PC-3 (cell line): ENCODE measurements around the gene VPS35.

Source experiments
- CTCF ChIP-seq: fragments of 300-600 bp; sonication (generic); conservative IDR thresholded peaks from 2 replicates; pipeline ENCODE4 v1.5.1; 2017; ENCODE audit warnings: antibody characterized with exemption, low read depth, mild to moderate bottlenecking, low read length
- EZH2 ChIP-seq: fragments of 300-600 bp; sonication (generic); IDR thresholded peaks from one replicate; pipeline ENCODE4 v1.6.1; 2017; ENCODE audit warnings: antibody characterized with exemption, mild to moderate bottlenecking, low read length; ENCODE audit not compliant: unreplicated experiment
- EZH2phosphoT487 ChIP-seq: fragments of 300-600 bp; sonication (generic); IDR thresholded peaks from 2 replicates; pipeline ENCODE4 v1.6.1; 2018; ENCODE audit warnings: mild to moderate bottlenecking, antibody characterized with exemption, low read length, borderline replicate concordance

GRCh38 chr16:46721885-46722284, 32.9 kb upstream of the VPS35 start:
- TF ChIP-seq EZH2 (no peak), CTCF (no peak), EZH2phosphoT487 (no peak)
